Measurements from ENCODE around the gene CHCT1.

The CHCT1 gene

GRCh38 chr17:60435244-60436167 is 13.2 kb downstream of the CHCT1 start (continued):
- TF ChIP-seq CTCF (tag by site-specific recombination; IDR thresholded peaks at IDR 0.05), result peak; percentile 89
- TF ChIP-seq, protein P1, sequence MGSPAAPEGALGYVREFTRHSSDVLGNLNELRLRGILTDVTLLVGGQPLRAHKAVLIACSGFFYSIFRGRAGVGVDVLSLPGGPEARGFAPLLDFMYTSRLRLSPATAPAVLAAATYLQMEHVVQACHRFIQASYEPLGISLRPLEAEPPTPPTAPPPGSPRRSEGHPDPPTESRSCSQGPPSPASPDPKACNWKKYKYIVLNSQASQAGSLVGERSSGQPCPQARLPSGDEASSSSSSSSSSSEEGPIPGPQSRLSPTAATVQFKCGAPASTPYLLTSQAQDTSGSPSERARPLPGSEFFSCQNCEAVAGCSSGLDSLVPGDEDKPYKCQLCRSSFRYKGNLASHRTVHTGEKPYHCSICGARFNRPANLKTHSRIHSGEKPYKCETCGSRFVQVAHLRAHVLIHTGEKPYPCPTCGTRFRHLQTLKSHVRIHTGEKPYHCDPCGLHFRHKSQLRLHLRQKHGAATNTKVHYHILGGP (tag by site-specific recombination; IDR thresholded peaks at IDR 0.05), result no peak
- TF ChIP-seq ZNF24 (tag by site-specific recombination; IDR thresholded peaks at IDR 0.05), result no peak
- TF ChIP-seq ZNF624 (tag by site-specific recombination; IDR thresholded peaks at IDR 0.05), result no peak
- no peak for TF ChIP-seq KLF17 (tag by site-specific recombination; IDR thresholded peaks at IDR 0.05)
- TF ChIP-seq ZNF626 (tag by site-specific recombination; IDR thresholded peaks at IDR 0.05), result no peak
- no peak for TF ChIP-seq ZNF623 (tag by site-specific recombination; IDR thresholded peaks at IDR 0.05)
- TF ChIP-seq ZBTB48 (tag by site-specific recombination; IDR thresholded peaks at IDR 0.05), result no peak
- TF ChIP-seq ZNF16 (tag by site-specific recombination; IDR thresholded peaks at IDR 0.05; ENCODE audit: low read depth), result no peak
- TF ChIP-seq ZXDB (tag by site-specific recombination; IDR thresholded peaks at IDR 0.05), result 0 out of 2 replicates have a peak, but pooled peaks have one; percentile 27
- TF ChIP-seq ZFP37 (tag by site-specific recombination; IDR thresholded peaks at IDR 0.05), result no peak
- no peak for TF ChIP-seq ZNF785 (tag by site-specific recombination; IDR thresholded peaks at IDR 0.05)
- TF ChIP-seq, protein P2, sequence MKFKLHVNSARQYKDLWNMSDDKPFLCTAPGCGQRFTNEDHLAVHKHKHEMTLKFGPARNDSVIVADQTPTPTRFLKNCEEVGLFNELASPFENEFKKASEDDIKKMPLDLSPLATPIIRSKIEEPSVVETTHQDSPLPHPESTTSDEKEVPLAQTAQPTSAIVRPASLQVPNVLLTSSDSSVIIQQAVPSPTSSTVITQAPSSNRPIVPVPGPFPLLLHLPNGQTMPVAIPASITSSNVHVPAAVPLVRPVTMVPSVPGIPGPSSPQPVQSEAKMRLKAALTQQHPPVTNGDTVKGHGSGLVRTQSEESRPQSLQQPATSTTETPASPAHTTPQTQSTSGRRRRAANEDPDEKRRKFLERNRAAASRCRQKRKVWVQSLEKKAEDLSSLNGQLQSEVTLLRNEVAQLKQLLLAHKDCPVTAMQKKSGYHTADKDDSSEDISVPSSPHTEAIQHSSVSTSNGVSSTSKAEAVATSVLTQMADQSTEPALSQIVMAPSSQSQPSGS (tag by site-specific recombination; IDR thresholded peaks at IDR 0.05; ENCODE audit: low read depth), result no peak

DNA sequence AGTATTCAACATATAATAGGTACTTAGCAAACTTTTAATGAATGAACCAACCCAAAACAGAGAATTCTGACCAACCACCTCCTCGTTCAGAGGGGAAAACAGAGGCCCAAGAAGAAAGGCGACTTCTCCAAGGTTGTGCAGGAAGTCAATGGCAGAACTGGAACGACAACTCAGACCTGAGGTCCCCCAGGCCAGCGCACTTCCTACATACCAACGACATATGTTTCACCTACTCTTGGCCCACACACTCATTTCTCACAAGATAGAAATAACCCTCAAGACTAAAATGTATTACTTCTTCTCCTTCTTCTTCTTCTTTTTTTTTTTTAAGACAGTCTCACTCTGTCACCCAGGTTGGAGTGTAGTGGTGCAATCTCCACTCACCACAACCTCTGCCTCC is 14.4 kb downstream of the CHCT1 start:
- TF ChIP-seq ZNF394 (tag by site-specific recombination; IDR thresholded peaks at IDR 0.05; ENCODE audit: borderline replicate concordance) (no peak), ZNF670 (tag by site-specific recombination; IDR thresholded peaks at IDR 0.05; ENCODE audit: low read depth) (no peak), ZNF37A (tag by site-specific recombination; IDR thresholded peaks at IDR 0.05) (no peak), ZNF24 (tag by site-specific recombination; IDR thresholded peaks at IDR 0.05) (no peak), ZNF837 (tag by site-specific recombination; IDR thresholded peaks at IDR 0.05) (no peak), ZNF529 (tag by site-specific recombination; IDR thresholded peaks at IDR 0.05; ENCODE audit: insufficient replicate concordance) (no peak), ZNF121 (tag by site-specific recombination; IDR thresholded peaks at IDR 0.05) (no peak), ZNF791 (tag by site-specific recombination; IDR thresholded peaks at IDR 0.05) (no peak), ZNF140 (tag by site-specific recombination; IDR thresholded peaks at IDR 0.05) (no peak), KLF9 (tag by site-specific recombination; IDR thresholded peaks at IDR 0.05; ENCODE audit: low read depth) (no peak), KLF16 (tag by site-specific recombination; IDR thresholded peaks at IDR 0.05) (no peak)
- TF ChIP-seq, protein P3, sequence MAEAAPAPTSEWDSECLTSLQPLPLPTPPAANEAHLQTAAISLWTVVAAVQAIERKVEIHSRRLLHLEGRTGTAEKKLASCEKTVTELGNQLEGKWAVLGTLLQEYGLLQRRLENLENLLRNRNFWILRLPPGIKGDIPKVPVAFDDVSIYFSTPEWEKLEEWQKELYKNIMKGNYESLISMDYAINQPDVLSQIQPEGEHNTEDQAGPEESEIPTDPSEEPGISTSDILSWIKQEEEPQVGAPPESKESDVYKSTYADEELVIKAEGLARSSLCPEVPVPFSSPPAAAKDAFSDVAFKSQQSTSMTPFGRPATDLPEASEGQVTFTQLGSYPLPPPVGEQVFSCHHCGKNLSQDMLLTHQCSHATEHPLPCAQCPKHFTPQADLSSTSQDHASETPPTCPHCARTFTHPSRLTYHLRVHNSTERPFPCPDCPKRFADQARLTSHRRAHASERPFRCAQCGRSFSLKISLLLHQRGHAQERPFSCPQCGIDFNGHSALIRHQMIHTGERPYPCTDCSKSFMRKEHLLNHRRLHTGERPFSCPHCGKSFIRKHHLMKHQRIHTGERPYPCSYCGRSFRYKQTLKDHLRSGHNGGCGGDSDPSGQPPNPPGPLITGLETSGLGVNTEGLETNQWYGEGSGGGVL (tag by site-specific recombination; IDR thresholded peaks at IDR 0.05), result no peak

More for the DNA sequence above, 14.4 kb downstream of the CHCT1 start:
- Histone ChIP-seq H3K4me3 (ENCODE audit: low read depth, low read length) (no peak overlapping the region), H3K36me3 (ENCODE audit: control insufficient read depth in 2 of 2, insufficient read depth in 1 of 2, low read length in 2 of 2) (no peaks in the 10 kb centered on the region), H3K9me3 (ENCODE audit: control insufficient read depth, insufficient read depth, low read depth, low read length) (no peaks in the 10 kb centered on the region), H3K4me1 (ENCODE audit: control insufficient read depth, insufficient read depth, low read length) (no peaks in the 10 kb centered on the region), H3K27ac (ENCODE audit: extremely low read depth, low read depth, low read length) (no peak overlapping the region)
- ChIA-PET CTCF (interaction anchor here (0.7 to 1.5 kb wide), 8 partner anchors 9 to 327 kb away, joined by 3 to 5 read pairs (median 4); no protein-coding TSS in a partner anchor), POLR2A (interaction anchor here (0.7 kb wide), 1 partner anchor 10 kb away, joined by 4 read pairs; no protein-coding TSS in a partner anchor)
